ENCODE results near the gene LMCD1.

- TF ChIP-seq, protein P1, sequence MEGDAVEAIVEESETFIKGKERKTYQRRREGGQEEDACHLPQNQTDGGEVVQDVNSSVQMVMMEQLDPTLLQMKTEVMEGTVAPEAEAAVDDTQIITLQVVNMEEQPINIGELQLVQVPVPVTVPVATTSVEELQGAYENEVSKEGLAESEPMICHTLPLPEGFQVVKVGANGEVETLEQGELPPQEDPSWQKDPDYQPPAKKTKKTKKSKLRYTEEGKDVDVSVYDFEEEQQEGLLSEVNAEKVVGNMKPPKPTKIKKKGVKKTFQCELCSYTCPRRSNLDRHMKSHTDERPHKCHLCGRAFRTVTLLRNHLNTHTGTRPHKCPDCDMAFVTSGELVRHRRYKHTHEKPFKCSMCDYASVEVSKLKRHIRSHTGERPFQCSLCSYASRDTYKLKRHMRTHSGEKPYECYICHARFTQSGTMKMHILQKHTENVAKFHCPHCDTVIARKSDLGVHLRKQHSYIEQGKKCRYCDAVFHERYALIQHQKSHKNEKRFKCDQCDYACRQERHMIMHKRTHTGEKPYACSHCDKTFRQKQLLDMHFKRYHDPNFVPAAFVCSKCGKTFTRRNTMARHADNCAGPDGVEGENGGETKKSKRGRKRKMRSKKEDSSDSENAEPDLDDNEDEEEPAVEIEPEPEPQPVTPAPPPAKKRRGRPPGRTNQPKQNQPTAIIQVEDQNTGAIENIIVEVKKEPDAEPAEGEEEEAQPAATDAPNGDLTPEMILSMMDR (conservative IDR thresholded peaks at IDR 0.05; ENCODE audit: low read length) = no peak
- no peak for TF ChIP-seq EZH2phosphoT487 (IDR thresholded peaks at IDR 0.05; ENCODE audit: borderline replicate concordance, low read depth, low read length)
Observed at GRCh38 chr3:8458238-8458661, 43.4 kb upstream of the LMCD1 start.
